NCI-H1417 treated with DMSO at 0.1 percent for 48 hours (cell line): ENCODE data around the gene SCG2.
"Not testable (repeated sequence)": the region's sequence is repeated elsewhere in the genome, so short reads cannot be mapped to it uniquely, and the experiment has no call there.

Source experiments
- DNase-seq: peaks from one replicate; lab custom pipeline; 2025; lab: John Stamatoyannopoulos, UW

SCG2 gene

DNA sequence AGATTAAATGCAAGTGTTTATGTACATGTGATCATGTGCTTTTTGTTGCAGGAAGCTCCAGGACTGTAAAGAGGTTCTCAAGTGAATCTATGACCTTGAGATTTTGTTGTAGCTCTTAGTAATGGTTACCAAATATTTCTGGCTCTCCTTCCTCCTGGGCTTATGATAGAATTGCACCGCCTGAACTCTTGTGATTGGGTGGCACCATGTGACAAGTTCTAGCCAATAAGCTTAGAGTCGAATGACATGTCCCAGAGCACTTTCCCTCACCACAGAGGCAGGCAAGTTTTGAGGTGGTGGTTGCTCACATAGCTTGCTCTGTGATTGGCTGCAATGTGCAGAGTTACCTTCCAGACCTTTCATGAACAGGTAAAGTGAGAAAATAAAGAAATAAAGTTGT lies 8.9 kb upstream of the SCG2 start:
- no peak for DNase-seq

GRCh38 chr2:223607476-223607875 lies 5.3 kb upstream of the SCG2 start:
- no peak for DNase-seq

DNA sequence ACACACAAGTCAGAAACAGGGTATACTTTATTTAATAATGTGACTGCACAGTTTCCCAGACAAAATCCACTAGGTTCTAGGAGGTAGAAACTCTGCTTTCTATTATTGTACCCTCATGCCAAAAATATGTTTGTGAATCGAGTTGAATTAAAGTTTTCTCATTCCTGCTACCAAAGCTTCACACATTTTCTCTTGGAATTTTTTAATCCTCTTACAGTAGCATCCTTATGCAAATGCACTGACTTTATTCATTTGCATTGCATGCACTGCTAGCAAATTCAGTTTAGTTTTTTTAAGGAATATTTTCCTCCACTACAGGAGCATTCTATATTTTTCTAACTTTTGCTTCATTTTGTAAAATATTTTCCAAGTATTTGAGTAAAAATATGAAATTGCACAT lies 4.8 kb upstream of the SCG2 start:
- no peak for DNase-seq

GRCh38 chr2:223604231-223604630 lies 2.1 kb upstream of the SCG2 start:
- no peak for DNase-seq

GRCh38 chr2:223602972-223603371 lies 811 bp upstream of the SCG2 start:
- no peak for DNase-seq

GRCh38 chr2:223601018-223601417 lies 1.1 kb downstream of the SCG2 start:
- no peak for DNase-seq

GRCh38 chr2:223599640-223600380 lies 2.4 kb downstream of the SCG2 start:
- no peak for DNase-seq

- DNase-seq: no peak
Observed at GRCh38 chr2:223598994-223599639, 3.0 kb downstream of the SCG2 start.

DNA sequence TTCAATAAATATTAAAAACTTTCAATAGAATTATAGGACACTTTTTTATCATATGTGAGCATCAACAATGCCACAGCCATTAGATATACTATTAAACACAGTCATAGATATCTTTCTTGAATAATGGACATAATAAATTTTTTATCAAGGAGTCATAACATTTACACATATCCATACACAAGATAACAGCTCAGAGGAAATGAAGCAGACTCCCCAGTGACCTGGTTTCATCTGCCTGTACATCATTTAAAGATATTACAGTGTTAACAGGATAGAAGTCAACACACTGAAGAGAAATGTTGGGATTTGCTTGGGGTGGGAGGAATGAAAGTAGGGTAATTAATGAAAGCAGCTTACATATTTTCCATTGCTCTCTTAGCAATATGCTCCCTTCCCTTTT lies 5.1 kb downstream of the SCG2 start:
- no peak for DNase-seq

DNA sequence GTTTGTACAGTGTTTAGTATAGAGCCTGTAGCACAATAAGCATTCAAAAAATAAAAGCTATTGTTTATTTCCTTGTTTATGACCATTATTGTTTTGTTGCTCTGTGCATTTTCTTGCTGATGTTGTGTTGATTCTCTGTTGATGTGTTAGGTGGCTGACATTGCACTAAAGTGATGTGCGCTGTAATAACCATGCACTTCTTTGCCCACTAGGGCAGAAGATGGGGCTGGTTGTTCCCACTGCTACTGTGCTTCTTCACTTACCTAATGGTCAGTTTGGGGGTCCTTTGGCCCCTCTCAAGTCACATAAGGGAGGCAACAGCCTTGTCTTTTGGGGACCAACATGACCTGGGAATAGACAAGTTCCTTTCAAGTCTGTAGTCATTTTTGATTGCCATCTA lies 6.0 kb downstream of the SCG2 start:
- no peak for DNase-seq

DNA sequence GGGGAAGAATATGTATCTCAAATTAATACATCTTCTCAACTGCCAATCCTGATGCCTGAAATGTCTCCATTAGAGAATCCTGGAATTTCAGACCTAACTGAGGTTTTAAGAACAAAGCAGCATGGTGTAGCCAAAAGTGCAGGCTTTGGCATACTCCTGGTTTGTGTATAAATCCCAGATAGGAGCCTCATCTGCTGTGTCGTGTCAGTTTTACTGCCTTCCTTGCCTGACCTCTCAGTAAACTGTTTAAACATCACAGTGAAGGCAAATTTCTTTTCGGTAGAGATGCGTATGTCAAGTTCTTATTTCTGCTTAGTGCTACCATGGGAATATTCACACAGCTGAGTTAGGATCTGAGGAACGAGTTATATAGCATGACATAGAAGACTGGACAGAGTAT lies 7.3 kb downstream of the SCG2 start:
- no peak for DNase-seq

GRCh38 chr2:223594259-223594658 lies 7.9 kb downstream of the SCG2 start:
- no peak for DNase-seq

- not testable (repeated sequence) for DNase-seq
Observed at GRCh38 chr2:223592689-223593088, 9.5 kb downstream of the SCG2 start.

DNA sequence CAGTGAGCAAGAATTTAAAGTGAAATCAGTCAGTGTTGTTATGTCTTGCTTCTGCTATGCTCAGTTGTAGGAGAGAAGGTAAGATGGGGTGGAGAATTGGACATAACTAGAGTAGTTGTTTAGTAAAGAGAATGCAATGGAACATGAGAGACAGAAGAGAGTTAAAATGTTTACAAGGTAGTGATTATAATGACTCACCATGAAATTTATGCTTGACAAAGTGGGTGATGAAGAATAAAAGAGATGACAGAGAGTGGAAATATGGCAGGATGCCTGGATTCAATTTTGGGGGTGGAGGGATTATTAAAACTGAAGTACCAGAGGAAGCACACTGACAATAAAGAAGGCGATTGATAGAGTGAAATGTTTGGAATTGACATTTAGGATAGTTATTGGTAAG lies 10.6 kb downstream of the SCG2 start:
- DNase-seq: no peak

DNA sequence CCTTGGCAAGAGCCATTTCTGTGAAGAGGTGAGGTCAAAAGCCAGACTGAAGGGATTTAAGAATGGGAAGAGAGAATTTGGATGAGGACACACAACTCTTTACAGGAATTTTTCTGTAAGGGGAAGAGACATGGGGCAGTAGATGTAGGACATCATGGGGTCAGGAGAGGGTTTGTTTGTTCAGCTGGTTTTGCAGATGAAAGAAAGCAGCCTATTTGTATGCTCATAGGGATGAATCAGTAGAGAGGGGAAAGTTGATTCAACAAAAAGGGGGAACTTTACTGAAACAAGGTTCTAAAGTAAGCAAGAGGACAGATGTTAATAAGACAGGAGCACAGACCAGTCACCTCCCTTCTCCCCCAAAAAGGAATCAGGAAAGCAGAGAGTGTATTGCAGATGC lies 11.2 kb downstream of the SCG2 start:
- DNase-seq: no peak

DNA sequence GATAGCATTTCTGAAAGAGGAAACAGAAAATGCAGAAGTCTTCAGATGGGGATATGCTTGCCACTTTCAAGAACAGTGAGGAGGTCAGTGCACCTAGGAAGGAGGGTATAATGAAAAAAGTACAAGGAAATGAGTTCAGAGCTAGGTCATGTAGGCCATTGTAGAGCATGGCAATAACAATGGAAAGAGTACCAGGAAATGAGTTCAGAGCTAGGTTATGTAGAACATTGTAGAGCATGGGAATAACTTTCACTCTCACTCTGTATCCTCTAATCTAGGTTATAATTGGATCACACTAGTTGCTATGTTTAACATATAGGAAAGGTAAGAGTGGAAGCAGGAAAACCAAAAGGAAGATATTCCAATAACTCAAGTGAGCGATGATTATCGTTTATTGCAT lies 12.3 kb downstream of the SCG2 start:
- DNase-seq: no peak

DNA sequence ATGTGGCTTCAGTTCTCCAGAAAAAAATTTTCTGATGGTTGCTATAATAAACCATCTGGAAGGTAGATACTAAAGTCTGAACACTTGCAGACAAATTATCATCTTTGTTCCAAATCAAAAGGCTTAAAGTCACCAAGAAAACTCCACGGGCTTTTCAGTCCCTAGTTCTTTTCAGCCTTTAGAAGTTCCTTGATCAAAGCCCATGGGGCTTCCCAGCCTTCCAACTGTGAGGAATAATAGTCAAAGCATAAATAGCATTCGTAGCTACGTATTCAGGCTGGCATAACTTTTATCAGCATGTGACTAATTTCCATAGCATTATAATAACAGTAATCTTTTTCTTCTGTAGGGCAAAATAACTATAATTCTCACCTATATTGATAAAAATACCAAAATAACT lies 13.9 kb downstream of the SCG2 start:
- DNase-seq: no peak

- no peak for DNase-seq
Observed at GRCh38 chr2:223587301-223587700, 14.9 kb downstream of the SCG2 start.

DNA sequence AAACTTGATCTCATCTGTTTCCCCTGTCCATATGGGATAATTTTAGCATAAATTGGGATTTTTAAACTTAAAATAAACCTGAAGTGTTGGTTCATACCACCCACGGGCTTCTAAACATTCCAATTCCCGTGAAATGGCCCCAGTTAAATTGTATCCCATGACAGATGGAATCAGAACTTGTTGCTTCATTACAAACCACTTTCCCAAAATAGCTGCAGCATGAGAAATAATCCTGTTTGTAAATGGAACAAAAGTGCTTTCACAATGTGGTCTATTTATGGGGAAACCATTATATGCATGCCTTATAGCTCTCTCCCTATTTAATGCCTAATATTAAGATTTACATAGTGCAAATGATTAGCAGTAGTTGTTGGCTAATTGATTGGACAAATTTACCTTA lies 15.9 kb downstream of the SCG2 start:
- DNase-seq: peak; percentile 78

- peak; percentile 77 for DNase-seq
Observed at GRCh38 chr2:223585666-223586065, 16.5 kb downstream of the SCG2 start.

GRCh38 chr2:223582001-223582400 lies 20.2 kb downstream of the SCG2 start:
- no peak for DNase-seq

- no peak for DNase-seq
Observed at GRCh38 chr2:223580951-223581350, 21.2 kb downstream of the SCG2 start.

DNA sequence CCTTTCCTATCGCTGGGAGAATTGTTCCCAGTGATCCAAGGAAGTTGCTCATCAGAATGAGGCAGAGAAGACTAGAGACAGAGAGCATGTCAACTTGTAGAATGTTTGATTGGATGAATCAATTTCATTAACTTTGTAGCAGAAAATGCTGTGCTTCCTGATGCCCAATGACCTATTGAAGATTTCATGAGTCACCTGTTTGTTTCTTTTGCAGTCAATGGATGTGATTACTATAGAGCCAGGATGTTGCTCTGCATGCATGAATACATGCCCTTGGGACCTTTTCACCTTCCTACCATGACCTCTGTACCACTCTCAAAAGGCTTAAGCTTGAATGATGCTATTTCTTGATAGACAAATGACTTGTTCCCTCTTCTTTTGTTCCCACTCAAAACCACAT lies 23.3 kb downstream of the SCG2 start:
- DNase-seq: no peak

DNA sequence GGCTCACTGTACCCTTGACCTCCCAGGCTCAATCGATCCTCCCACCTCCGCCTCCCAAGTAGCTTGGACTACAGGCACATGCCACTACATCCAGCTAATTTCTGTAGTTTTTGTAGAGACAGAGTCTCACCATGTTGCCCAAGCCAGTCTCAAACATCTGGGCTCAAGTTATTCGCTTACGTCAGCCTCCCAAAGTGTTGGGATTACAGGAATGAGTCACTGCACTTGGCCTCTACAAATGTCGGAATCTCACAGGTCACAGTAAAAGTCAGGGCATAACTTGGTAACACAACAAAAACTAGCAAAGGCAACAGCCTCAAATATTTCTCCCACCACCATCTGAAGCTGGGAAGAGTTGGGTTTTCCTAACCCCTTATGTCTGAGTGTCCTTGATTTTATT lies 25.3 kb downstream of the SCG2 start:
- no peak for DNase-seq
